WTC11 (cell line): Measurements from ENCODE around the gene CACNA2D1. TPM values are rescaled to one million over a fixed set of nuclear protein-coding genes. Genes with fewer than 3 reads are reported as not detected.

Source experiments
- ATAC-seq: fragments of 200-7000 bp; cut with Tn5 transposase; 2 replicates; pipeline ENCODE4 v1.10.0; 2021; ENCODE audit warnings: mild to moderate bottlenecking, moderate library complexity
- CTCF ChIA-PET: fragments of 300-600 bp; sonication (Branson Sonifier 250); formaldehyde crosslinking; loops from one replicate; lab custom pipeline; 2021; ENCODE audit warnings: antibody characterized with exemption; lab: Charles Lee
- POLR2A ChIA-PET: fragments of 350-600 bp; sonication (Branson Sonifier 250); formaldehyde crosslinking; loops from one replicate; lab custom pipeline; 2021; ENCODE audit warnings: antibody characterized with exemption; lab: Charles Lee
- DNase-seq: peaks from one replicate; pipeline ENCODE4 v3.0.0; 2021; ENCODE audit warnings: low spot score
- H3K27ac Mint-ChIP-seq: 2 replicates; pipeline ENCODE4 v1.8.0; 2021; ENCODE audit warnings: mixed read lengths
- H3K27me3 Mint-ChIP-seq: 2 replicates; pipeline ENCODE4 v1.8.0; 2021; ENCODE audit warnings: low read depth, mild to moderate bottlenecking, moderate library complexity, mixed read lengths
- H3K36me3 Mint-ChIP-seq: 2 replicates; pipeline ENCODE4 v1.8.0; 2021; ENCODE audit warnings: mixed read lengths
- H3K4me1 Mint-ChIP-seq: 2 replicates; pipeline ENCODE4 v1.8.0; 2022; ENCODE audit warnings: mixed read lengths
- H3K4me3 Mint-ChIP-seq: 2 replicates; pipeline ENCODE4 v1.8.0; 2021; ENCODE audit warnings: mild to moderate bottlenecking, moderate library complexity, mixed read lengths
- H3K9me3 Mint-ChIP-seq: 2 replicates; pipeline ENCODE4 v1.8.0; 2021; ENCODE audit warnings: mixed read lengths
- AFF4 ChIP-seq: sonication (generic); formaldehyde crosslinking; IDR thresholded peaks from 2 replicates; pipeline ENCODE4 v1.8.1; 2023; ENCODE audit warnings: mild to moderate bottlenecking, missing genetic modification reagents, borderline replicate concordance
- AR ChIP-seq: fragments of 250-450 bp; sonication (Bioruptor Pico); IDR thresholded peaks from 2 replicates; pipeline ENCODE4 v1.9.0; 2021; ENCODE audit warnings: mild to moderate bottlenecking
- ATF2 ChIP-seq: sonication (generic); formaldehyde crosslinking; IDR thresholded peaks from 2 replicates; pipeline ENCODE4 v1.8.1; 2022; ENCODE audit warnings: low read depth, missing genetic modification reagents, borderline replicate concordance
- CDX4 ChIP-seq: fragments of 250-450 bp; sonication (Bioruptor Pico); IDR thresholded peaks from 2 replicates; pipeline ENCODE4 v1.9.0; 2021; ENCODE audit warnings: moderate library complexity, mild to moderate bottlenecking, inconsistent platforms, borderline replicate concordance
- EMX1 ChIP-seq: fragments of 250-450 bp; sonication (Bioruptor Pico); IDR thresholded peaks from 2 replicates; pipeline ENCODE4 v1.8.0; 2021; ENCODE audit warnings: mild to moderate bottlenecking
- FOXP4 ChIP-seq: sonication (generic); formaldehyde crosslinking; IDR thresholded peaks from 2 replicates; pipeline ENCODE4 v1.8.0; 2022; ENCODE audit warnings: mild to moderate bottlenecking, missing genetic modification reagents
- GRHL2 ChIP-seq: fragments of 250-450 bp; sonication (Bioruptor Pico); IDR thresholded peaks from 2 replicates; pipeline ENCODE4 v1.8.0; 2022; ENCODE audit warnings: mild to moderate bottlenecking, moderate library complexity; ENCODE audit not compliant: insufficient replicate concordance, severe bottlenecking
- IRF2 ChIP-seq: sonication (generic); formaldehyde crosslinking; IDR thresholded peaks from 2 replicates; pipeline ENCODE4 v1.8.0; 2022; ENCODE audit warnings: low read depth, missing genetic modification reagents, borderline replicate concordance
- MAX ChIP-seq: sonication (generic); formaldehyde crosslinking; IDR thresholded peaks from 2 replicates; pipeline ENCODE4 v1.8.0; 2022; ENCODE audit warnings: mild to moderate bottlenecking, missing genetic modification reagents
- MXD4 ChIP-seq: fragments of 250-450 bp; sonication (Bioruptor Pico); IDR thresholded peaks from 2 replicates; pipeline ENCODE4 v1.8.0; 2021; ENCODE audit warnings: mild to moderate bottlenecking, moderate library complexity, borderline replicate concordance
- NFATC4 ChIP-seq: fragments of 250-450 bp; sonication (Bioruptor Pico); IDR thresholded peaks from 2 replicates; pipeline ENCODE4 v1.9.0; 2021; ENCODE audit warnings: mild to moderate bottlenecking
- NFYB ChIP-seq: sonication (generic); formaldehyde crosslinking; conservative IDR thresholded peaks from 2 replicates; pipeline ENCODE4 v1.8.0; 2022; ENCODE audit warnings: low read depth, missing genetic modification reagents
- NR3C1 ChIP-seq: sonication (generic); formaldehyde crosslinking; conservative IDR thresholded peaks from 2 replicates; pipeline ENCODE4 v1.8.1; 2023; ENCODE audit warnings: low read depth, mild to moderate bottlenecking, missing genetic modification reagents
- RELA ChIP-seq: sonication (generic); formaldehyde crosslinking; IDR thresholded peaks from 2 replicates; pipeline ENCODE4 v1.8.1; 2022; ENCODE audit warnings: missing genetic modification reagents, mild to moderate bottlenecking, borderline replicate concordance
- RORB ChIP-seq: fragments of 250-450 bp; sonication (Bioruptor Pico); IDR thresholded peaks from 2 replicates; pipeline ENCODE4 v1.9.0; 2021; ENCODE audit warnings: mild to moderate bottlenecking
- SMAD4 ChIP-seq: sonication (generic); formaldehyde crosslinking; IDR thresholded peaks from 2 replicates; pipeline ENCODE4 v1.8.0; 2022; ENCODE audit warnings: mild to moderate bottlenecking, missing genetic modification reagents
- USF1 ChIP-seq: sonication (generic); formaldehyde crosslinking; IDR thresholded peaks from 2 replicates; pipeline ENCODE4 v1.8.0; 2022; ENCODE audit warnings: mild to moderate bottlenecking, missing genetic modification reagents
- ZNF121 ChIP-seq: sonication (generic); formaldehyde crosslinking; IDR thresholded peaks from 2 replicates; pipeline ENCODE4 v1.8.0; 2023; ENCODE audit warnings: missing genetic modification reagents
- total RNA-seq: library from RNA; stranded (reverse); gene quantifications from 3 replicates; pipeline ENCODE4 v1.2.3, GENCODE V29; 2021

Gene CACNA2D1
- total RNA-seq, 1 experiment from 2014 or later = 33.3 TPM

GRCh38 chr7:82146491-82146890 is 297.1 kb downstream of the CACNA2D1 start:
- ATAC-seq (no peak), DNase-seq (no peak)
- CTCF ChIA-PET = no interaction called here
- POLR2A ChIA-PET = no interaction called here
- no peaks in the 10 kb centered on the region for H3K27me3 Mint-ChIP-seq
- TF ChIP-seq NFYB (CRISPR knock-in tag) (no peak), AFF4 (CRISPR knock-in tag) (no peak), SMAD4 (CRISPR knock-in tag) (no peak), USF1 (CRISPR knock-in tag) (no peak), ATF2 (CRISPR knock-in tag) (no peak), NR3C1 (no peak), MAX (no peak), EMX1 (no peak), CDX4 (no peak), IRF2 (CRISPR knock-in tag) (no peak), RELA (CRISPR knock-in tag) (no peak), FOXP4 (CRISPR knock-in tag) (no peak), ZNF121 (CRISPR knock-in tag) (no peak), MXD4 (CRISPR knock-in tag) (no peak)
- H3K4me3 Mint-ChIP-seq = no peak overlapping the region
- H3K27ac Mint-ChIP-seq = no peak overlapping the region
- H3K4me1 Mint-ChIP-seq = peaks cover 19% of the 10 kb centered on the region
- no peaks in the 10 kb centered on the region for H3K36me3 Mint-ChIP-seq
- no peaks in the 10 kb centered on the region for H3K9me3 Mint-ChIP-seq

- ChIA-PET CTCF (no interaction called here), POLR2A (no interaction called here)
These were observed 301.2 kb downstream of the CACNA2D1 start for GRCh38 chr7:82142263-82142864.

More at GRCh38 chr7:82142263-82142864, 301.2 kb downstream of the CACNA2D1 start:
- no peaks in the 10 kb centered on the region for H3K4me1 Mint-ChIP-seq
- H3K27me3 Mint-ChIP-seq = no peaks in the 10 kb centered on the region
- ATAC-seq (no peak), DNase-seq (no peak)
- no peaks in the 10 kb centered on the region for H3K36me3 Mint-ChIP-seq
- no peaks in the 10 kb centered on the region for H3K9me3 Mint-ChIP-seq
- TF ChIP-seq USF1 (CRISPR knock-in tag) (no peak), AFF4 (CRISPR knock-in tag) (no peak), NFATC4 (no peak), GRHL2 (CRISPR knock-in tag) (no peak), AR (CRISPR knock-in tag) (no peak), RORB (no peak)
- H3K27ac Mint-ChIP-seq = no peak overlapping the region
- no peak overlapping the region for H3K4me3 Mint-ChIP-seq
